ENCODE results near the gene CHD6.

The CHD6 gene

GRCh38 chr20:41412324-41413120 lies 205.7 kb downstream of the CHD6 start:
- H3K27ac ChIP-seq, result no peak overlapping the region

GRCh38 chr20:41411391-41411847 lies 206.8 kb downstream of the CHD6 start:
- Histone ChIP-seq H3K27me3 (ENCODE audit: control insufficient read depth, insufficient read depth, low read length) (no peaks in the 10 kb centered on the region), H3K9ac (no peak overlapping the region), H3K4me1 (no peaks in the 10 kb centered on the region), H3K9me3 (ENCODE audit: control insufficient read depth, low read length) (no peaks in the 10 kb centered on the region), H3K79me2 (no peaks in the 10 kb centered on the region), H3K4me2 (ENCODE audit: low read length) (no peak overlapping the region), H3K27ac (no peak overlapping the region), H2AFZ (no peak overlapping the region), H3K4me3 (ENCODE audit: low read depth, low read length) (no peak overlapping the region), H3K36me3 (ENCODE audit: control insufficient read depth, insufficient read depth, low read length) (no peaks in the 10 kb centered on the region)
- TF ChIP-seq CTCF (IDR thresholded peaks at IDR 0.05), result peak; percentile 17

More at GRCh38 chr20:41412324-41413120, 205.7 kb downstream of the CHD6 start:
- H3K4me2 ChIP-seq (ENCODE audit: low read length), result no peak overlapping the region
- no peak for TF ChIP-seq CTCF (IDR thresholded peaks at IDR 0.05)
- no peaks in the 10 kb centered on the region for H3K79me2 ChIP-seq
- H3K9me3 ChIP-seq (ENCODE audit: control insufficient read depth, low read length), result no peaks in the 10 kb centered on the region
- no peaks in the 10 kb centered on the region for H3K36me3 ChIP-seq (ENCODE audit: control insufficient read depth, insufficient read depth, low read length)
- no peak overlapping the region for H2AFZ ChIP-seq
- no peaks in the 10 kb centered on the region for H3K4me1 ChIP-seq
- no peaks in the 10 kb centered on the region for H3K27me3 ChIP-seq (ENCODE audit: control insufficient read depth, insufficient read depth, low read length)
- no peak overlapping the region for H3K9ac ChIP-seq
- H3K4me3 ChIP-seq (ENCODE audit: low read depth, low read length), result no peak overlapping the region

- Histone ChIP-seq H3K9me3 (ENCODE audit: control insufficient read depth, low read length) (no peaks in the 10 kb centered on the region), H3K36me3 (ENCODE audit: control insufficient read depth, insufficient read depth, low read length) (no peaks in the 10 kb centered on the region), H3K27me3 (ENCODE audit: control insufficient read depth, insufficient read depth, low read length) (no peaks in the 10 kb centered on the region), H2AFZ (no peak overlapping the region), H3K79me2 (no peaks in the 10 kb centered on the region), H3K4me3 (ENCODE audit: low read depth, low read length) (no peak overlapping the region), H3K27ac (no peak overlapping the region), H3K9ac (no peak overlapping the region), H3K4me1 (no peaks in the 10 kb centered on the region), H3K4me2 (ENCODE audit: low read length) (no peak overlapping the region)
- TF ChIP-seq CTCF (IDR thresholded peaks at IDR 0.05), result no peak
These were observed 209.2 kb downstream of the CHD6 start for GRCh38 chr20:41408986-41409385.

- Histone ChIP-seq H3K79me2 (no peaks in the 10 kb centered on the region), H3K4me3 (ENCODE audit: low read depth, low read length) (no peak overlapping the region), H3K4me2 (ENCODE audit: low read length) (no peak overlapping the region), H3K9me3 (ENCODE audit: control insufficient read depth, low read length) (no peaks in the 10 kb centered on the region), H3K36me3 (ENCODE audit: control insufficient read depth, insufficient read depth, low read length) (no peaks in the 10 kb centered on the region), H3K9ac (no peak overlapping the region), H2AFZ (no peak overlapping the region), H3K27me3 (ENCODE audit: control insufficient read depth, insufficient read depth, low read length) (no peaks in the 10 kb centered on the region), H3K27ac (no peak overlapping the region), H3K4me1 (no peaks in the 10 kb centered on the region)
- TF ChIP-seq CTCF (IDR thresholded peaks at IDR 0.05), result no peak
These were observed 209.9 kb downstream of the CHD6 start for GRCh38 chr20:41408156-41408794.

Data from parathyroid adenoma (tissue), 2 donors.